B cell (primary cell): ENCODE measurements around the gene PRRC2A. TPM values are rescaled to one million over a fixed set of nuclear protein-coding genes. Genes with fewer than 3 reads are reported as not detected.

ENCODE experiments used
- ATAC-seq: fragments of 200-7000 bp; cut with Tn5 transposase; one replicate; pipeline ENCODE4 v1.10.0; 2021; ENCODE audit warnings: low read depth, mild to moderate bottlenecking, moderate number of reproducible peaks, moderate library complexity
- CTCF ChIA-PET: fragments of 350-600 bp; sonication (Branson Sonifier 250); formaldehyde crosslinking; loops from one replicate; lab custom pipeline; 2021; ENCODE audit warnings: antibody characterized with exemption, inconsistent platforms; lab: Charles Lee
- POLR2A ChIA-PET: fragments of 350-600 bp; sonication (Branson Sonifier 250); formaldehyde crosslinking; loops from one replicate; lab custom pipeline; 2021; ENCODE audit warnings: antibody characterized with exemption; lab: Charles Lee
- DNase-seq: peaks from one replicate; pipeline ENCODE4 v3.0.0; 2013
- H2AFZ ChIP-seq: 2 replicates; pipeline ENCODE4 v1.6.1; 2012; ENCODE audit warnings: mild to moderate bottlenecking, low read depth, low read length; ENCODE audit not compliant: insufficient read depth, poor library complexity, severe bottlenecking
- H3K27ac ChIP-seq, 2 donors: 1 replicate in 1 of 2; 2 replicates in 1 of 2; pipeline ENCODE4 v1.5.1; 2012 to 2013; ENCODE audit warnings: low read length in 2 of 2, mild to moderate bottlenecking in 2 of 2, moderate library complexity in 1 of 2
- H3K27me3 ChIP-seq, 4 experiments: fragments of 200-600 bp in 1 of 4; sonication (generic) in 1 of 4; replicated peaks in 1 of 4; 1 replicate in 2 of 4; 2 replicates in 2 of 4; pipeline versions ENCODE4 v1.6.1 to v1.7.0; 2013 to 2016; ENCODE audit warnings: low read length in 3 of 4, mild to moderate bottlenecking in 2 of 4, mixed read lengths in 1 of 4, moderate library complexity in 1 of 4; ENCODE audit not compliant: insufficient read depth in 4 of 4, control insufficient read depth in 3 of 4; ENCODE audit errors: control extremely low read depth in 1 of 4
- H3K36me3 ChIP-seq, 2 experiments: replicated peaks in 1 of 2; 1 replicate in 1 of 2; 2 replicates in 1 of 2; pipeline versions ENCODE4 v1.6.1 to v1.7.1; 2013; ENCODE audit warnings: low read length in 1 of 2; ENCODE audit not compliant: insufficient read depth in 2 of 2, control insufficient read depth in 1 of 2; ENCODE audit errors: control extremely low read depth in 1 of 2, extremely low read depth in 1 of 2
- H3K4me1 ChIP-seq, 2 donors: fragments of 200-600 bp in 1 of 2; sonication (generic) in 1 of 2; 1 replicate in 1 of 2; 2 replicates in 1 of 2; pipeline versions ENCODE4 v1.5.1 to v1.6.1; 2013 to 2017; ENCODE audit warnings: low read length in 2 of 2; ENCODE audit not compliant: control insufficient read depth in 2 of 2, insufficient read depth in 2 of 2
- H3K4me2 ChIP-seq: replicated peaks from 2 replicates; pipeline ENCODE3; 2012; ENCODE audit warnings: mild to moderate bottlenecking, low read depth, low read length; ENCODE audit not compliant: poor library complexity, severe bottlenecking
- H3K4me3 ChIP-seq, 5 experiments: fragments of 200-600 bp in 1 of 5; sonication (generic) in 1 of 5; 1 replicate in 3 of 5; 2 replicates in 2 of 5; pipeline versions ENCODE4 v1.5.1 to v1.7.0; 2011 to 2016; ENCODE audit warnings: low read length in 4 of 5, mild to moderate bottlenecking in 4 of 5, low read depth in 2 of 5, control low read depth in 1 of 5, moderate library complexity in 1 of 5; ENCODE audit not compliant: insufficient read depth in 1 of 5; ENCODE audit errors: control extremely low read depth in 1 of 5, extremely low read depth in 1 of 5
- H3K79me2 ChIP-seq: fragments of 200-600 bp; sonication (generic); one replicate; pipeline ENCODE4 v1.6.0; 2016; ENCODE audit warnings: low read length; ENCODE audit not compliant: control insufficient read depth, insufficient read depth
- H3K9ac ChIP-seq: fragments of 200-600 bp; sonication (generic); 2 replicates; pipeline ENCODE4 v1.6.1; 2017; ENCODE audit warnings: mild to moderate bottlenecking, low read length, moderate library complexity
- H3K9me3 ChIP-seq, 3 donors: one replicate each; pipeline versions ENCODE4 v1.6.1 to v1.7.1; 2013; ENCODE audit warnings: low read length in 2 of 3; ENCODE audit not compliant: control insufficient read depth in 2 of 3, insufficient read depth in 1 of 3; ENCODE audit errors: control extremely low read depth in 1 of 3
- H4K20me1 ChIP-seq: 2 replicates; pipeline ENCODE4 v1.6.0; 2012; ENCODE audit warnings: mild to moderate bottlenecking, low read length; ENCODE audit not compliant: insufficient read depth, control insufficient read depth, poor library complexity, severe bottlenecking
- H3K27ac Mint-ChIP-seq: one replicate; pipeline ENCODE4 v1.8.0; 2021; ENCODE audit warnings: mixed read lengths
- H3K27me3 Mint-ChIP-seq: one replicate; pipeline ENCODE4 v1.8.0; 2021; ENCODE audit warnings: mixed read lengths
- H3K4me1 Mint-ChIP-seq: one replicate; pipeline ENCODE4 v1.8.0; 2021; ENCODE audit warnings: mixed read lengths
- H3K4me3 Mint-ChIP-seq: one replicate; pipeline ENCODE4 v1.8.0; 2021; ENCODE audit warnings: mixed read lengths
- H3K9me3 Mint-ChIP-seq: one replicate; pipeline ENCODE4 v1.8.0; 2022; ENCODE audit warnings: mixed read lengths; ENCODE audit not compliant: insufficient read depth
- EZH2 ChIP-seq: IDR thresholded peaks from 2 replicates; pipeline ENCODE4 v1.6.1; 2012; ENCODE audit warnings: borderline replicate concordance, low read depth, mild to moderate bottlenecking, moderate library complexity, low read length; ENCODE audit not compliant: insufficient read depth, poor library complexity, severe bottlenecking
- WGBS: methylation state at CpG from one replicate; pipeline ENCODE4 v1.1.5; 2013; ENCODE audit warnings: missing lambda C conversion rate; ENCODE audit not compliant: insufficient coverage; 5-methylcytosine and 5-hydroxymethylcytosine counted together
- intact Hi-C: fragments of 100-400 bp; cut with micrococcal nuclease; formaldehyde crosslinking; loops from one replicate; pipeline ENCODE4 v1.10.0; 2022
- polyA plus RNA-seq: library from polyadenylated mRNA; depleted of rRNA; stranded (reverse); fragments of >200 nt; gene quantifications from 2 replicates; pipeline ENCODE4 v1.2.3, GENCODE V29; 2012
- total RNA-seq, 2 donors: library from RNA; stranded (reverse); fragments of 120-200 nt in 1 of 2; gene quantifications; 1 replicate in 1 of 2; 2 replicates in 1 of 2; pipeline versions ENCODE4 v1.2.3 to v1.2.4, GENCODE V29; 2013 to 2022
- TF ChIP-seq, protein P1 (sequence below): fragments of 200-600 bp; IDR thresholded peaks from one replicate; pipeline ENCODE4 v1.8.0; 2022; ENCODE audit warnings: antibody characterized with exemption, mild to moderate bottlenecking

Gene PRRC2A
- total and polyA plus RNA-seq, 2 donors (not counting 1 experiment from before 2014, with no cell fraction given) = 153 to 265 TPM

DNA sequence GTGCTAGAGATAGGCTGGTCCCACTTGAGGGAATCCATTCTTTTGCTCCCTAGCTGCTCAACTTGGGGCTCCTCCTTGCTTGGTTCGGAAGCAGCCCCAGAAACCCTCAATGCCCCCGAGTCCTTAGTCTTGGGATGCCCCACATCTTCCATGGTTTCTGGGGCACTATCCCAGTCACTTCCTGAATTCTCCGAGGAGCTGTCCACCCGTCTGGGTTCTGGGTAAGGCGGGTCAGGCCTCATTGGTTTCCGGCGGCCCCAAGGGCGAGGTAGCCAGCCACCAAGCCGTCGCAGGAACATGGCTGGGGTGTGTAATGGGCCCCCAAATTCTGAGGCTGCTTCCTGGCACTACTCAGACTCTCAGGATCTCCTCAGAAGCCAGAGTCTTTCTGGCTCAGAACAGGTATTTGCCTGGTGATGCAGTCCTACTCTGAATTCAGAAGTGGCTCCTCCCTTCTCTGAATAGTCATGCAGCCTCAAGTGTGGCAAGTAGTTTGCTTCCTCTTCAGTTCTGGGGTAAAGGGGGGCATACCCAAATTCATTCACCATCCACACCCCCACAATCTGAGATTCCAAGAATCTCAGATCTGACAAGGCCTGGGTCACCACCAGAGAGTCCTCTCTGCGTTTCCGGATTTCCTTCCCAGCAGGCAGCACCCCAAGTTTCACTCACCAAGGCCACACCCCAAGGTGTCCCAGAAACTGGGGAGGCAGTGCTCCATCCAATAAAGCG is 39.3 kb downstream of the PRRC2A start:
- ChIA-PET CTCF (interaction anchor here (1.0 to 2.4 kb wide), 4 partner anchors 8 to 113 kb away, joined by 3 to 10 read pairs (median 6); partner anchors contain the start of gene NFKBIL1), POLR2A (interaction anchor here (0.6 to 5.9 kb wide), 6 partner anchors 7 to 1045 kb away, joined by 3 to 57 read pairs (median 4); partner anchors contain the start of genes BAG6, EHMT2 and PRRC2A)
- Mint-ChIP-seq H3K27me3 (no peaks in the 10 kb centered on the region), H3K27ac (peak overlapping the region; percentile 89), H3K9me3 (no peaks in the 10 kb centered on the region), H3K4me3 (peak overlapping the region; percentile 94), H3K4me1 (peaks cover 69% of the 10 kb centered on the region)
- TF ChIP-seq EZH2 = no peak
- TF ChIP-seq, protein P1, sequence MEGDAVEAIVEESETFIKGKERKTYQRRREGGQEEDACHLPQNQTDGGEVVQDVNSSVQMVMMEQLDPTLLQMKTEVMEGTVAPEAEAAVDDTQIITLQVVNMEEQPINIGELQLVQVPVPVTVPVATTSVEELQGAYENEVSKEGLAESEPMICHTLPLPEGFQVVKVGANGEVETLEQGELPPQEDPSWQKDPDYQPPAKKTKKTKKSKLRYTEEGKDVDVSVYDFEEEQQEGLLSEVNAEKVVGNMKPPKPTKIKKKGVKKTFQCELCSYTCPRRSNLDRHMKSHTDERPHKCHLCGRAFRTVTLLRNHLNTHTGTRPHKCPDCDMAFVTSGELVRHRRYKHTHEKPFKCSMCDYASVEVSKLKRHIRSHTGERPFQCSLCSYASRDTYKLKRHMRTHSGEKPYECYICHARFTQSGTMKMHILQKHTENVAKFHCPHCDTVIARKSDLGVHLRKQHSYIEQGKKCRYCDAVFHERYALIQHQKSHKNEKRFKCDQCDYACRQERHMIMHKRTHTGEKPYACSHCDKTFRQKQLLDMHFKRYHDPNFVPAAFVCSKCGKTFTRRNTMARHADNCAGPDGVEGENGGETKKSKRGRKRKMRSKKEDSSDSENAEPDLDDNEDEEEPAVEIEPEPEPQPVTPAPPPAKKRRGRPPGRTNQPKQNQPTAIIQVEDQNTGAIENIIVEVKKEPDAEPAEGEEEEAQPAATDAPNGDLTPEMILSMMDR = no peak
- no peaks in the 10 kb centered on the region for H3K9me3 ChIP-seq
- H3K27me3 ChIP-seq = no peaks in the 10 kb centered on the region
- peaks cover 96% of the 10 kb centered on the region for H3K79me2 ChIP-seq
- intact Hi-C loops = loop anchor here (1.0 to 10.0 kb wide), 3 partner anchors 8 to 1445 kb away; partner anchors contain the start of genes BAG6 and TRIM26
- peak overlapping the region; percentile 69 for H2AFZ ChIP-seq
- H3K4me2 ChIP-seq = peak overlapping the region; percentile 88
- DNase-seq (peak; percentile 69), ATAC-seq (peak; percentile 37)
- H4K20me1 ChIP-seq = peaks cover 24% of the 10 kb centered on the region
- WGBS = 41% methylated on average over 12 of the region's 13 CpGs
- H3K9ac ChIP-seq = peak overlapping the region; percentile 87
- H3K36me3 ChIP-seq = peaks cover 0 to 45% of the 10 kb centered on the region in 2 experiments
- peaks cover 43 to 62% of the 10 kb centered on the region in 2 donors for H3K4me1 ChIP-seq
- peak overlapping the region; percentile 63 to 98 (median 86) for H3K4me3 ChIP-seq
- H3K27ac ChIP-seq = peak overlapping the region; percentile 50 to 77
